HG02759 (cell line): ENCODE data around the gene RBM4.
"Not testable (repeated sequence)": the region's sequence is repeated elsewhere in the genome, so short reads cannot be mapped to it uniquely, and the experiment has no call there.

ENCODE experiments used
- ATAC-seq: cut with Tn5 transposase; IDR thresholded peaks from one replicate; pipeline ENCODE4 v1.9.1; 2021; ENCODE audit warnings: mild to moderate bottlenecking, moderate library complexity; ENCODE audit not compliant: unreplicated experiment

The RBM4 gene

GRCh38 chr11:66616379-66617154 lies 21.9 kb upstream of the RBM4 start, which contains the start of gene RBM14:
Gene RBM14 (plus strand): TSS chr11:66616630. CDS start chr11:66616721, 91 bp downstream.
- peak; percentile 91 for ATAC-seq

GRCh38 chr11:66617155-66617834 lies 21.2 kb upstream of the RBM4 start:
- no peak for ATAC-seq

GRCh38 chr11:66619080-66619554 lies 19.4 kb upstream of the RBM4 start:
- no peak for ATAC-seq

- no peak for ATAC-seq
Measured at GRCh38 chr11:66624450-66624849, 14.1 kb upstream of the RBM4 start.

- no peak for ATAC-seq
Measured at GRCh38 chr11:66625041-66625751, 13.3 kb upstream of the RBM4 start.

GRCh38 chr11:66625752-66626149 lies 12.8 kb upstream of the RBM4 start:
- no peak for ATAC-seq

- ATAC-seq = no peak
Measured at GRCh38 chr11:66626382-66626781, 12.1 kb upstream of the RBM4 start.

GRCh38 chr11:66626926-66627325 lies 11.6 kb upstream of the RBM4 start:
- no peak for ATAC-seq

- ATAC-seq = no peak
Measured at GRCh38 chr11:66628061-66628603, 10.4 kb upstream of the RBM4 start.

GRCh38 chr11:66629356-66629755 lies 9.1 kb upstream of the RBM4 start:
- no peak for ATAC-seq

GRCh38 chr11:66631883-66632282 lies 6.6 kb upstream of the RBM4 start:
- no peak for ATAC-seq

- no peak for ATAC-seq
Measured at GRCh38 chr11:66632952-66633351, 5.6 kb upstream of the RBM4 start.

- no peak for ATAC-seq
Measured at GRCh38 chr11:66636411-66636810, 2.1 kb upstream of the RBM4 start.

GRCh38 chr11:66637557-66638176 lies 836 bp upstream of the RBM4 start:
- ATAC-seq = no peak

- no peak for ATAC-seq
Measured at GRCh38 chr11:66639066-66639813, 737 bp downstream of the RBM4 start.

- ATAC-seq = not testable (repeated sequence)
Measured at GRCh38 chr11:66639814-66640340, 1.4 kb downstream of the RBM4 start.

GRCh38 chr11:66641834-66642233 lies 3.3 kb downstream of the RBM4 start:
- ATAC-seq = no peak

GRCh38 chr11:66643745-66644437 lies 5.4 kb downstream of the RBM4 start:
- ATAC-seq = no peak

- ATAC-seq = no peak
Measured at GRCh38 chr11:66646828-66647227, 8.3 kb downstream of the RBM4 start.
